GDM1 (cell line): ENCODE results near the gene DDX10.
A peak's percentile ranks its signal among the peaks of the same experiment; 100 is the strongest.
"Not testable (repeated sequence)": the region's sequence is repeated elsewhere in the genome, so short reads cannot be mapped to it uniquely, and the experiment has no call there.

Experiments
- DNase-seq: peaks from one replicate; lab custom pipeline; 2025; lab: John Stamatoyannopoulos, UW

Gene DDX10

DNA sequence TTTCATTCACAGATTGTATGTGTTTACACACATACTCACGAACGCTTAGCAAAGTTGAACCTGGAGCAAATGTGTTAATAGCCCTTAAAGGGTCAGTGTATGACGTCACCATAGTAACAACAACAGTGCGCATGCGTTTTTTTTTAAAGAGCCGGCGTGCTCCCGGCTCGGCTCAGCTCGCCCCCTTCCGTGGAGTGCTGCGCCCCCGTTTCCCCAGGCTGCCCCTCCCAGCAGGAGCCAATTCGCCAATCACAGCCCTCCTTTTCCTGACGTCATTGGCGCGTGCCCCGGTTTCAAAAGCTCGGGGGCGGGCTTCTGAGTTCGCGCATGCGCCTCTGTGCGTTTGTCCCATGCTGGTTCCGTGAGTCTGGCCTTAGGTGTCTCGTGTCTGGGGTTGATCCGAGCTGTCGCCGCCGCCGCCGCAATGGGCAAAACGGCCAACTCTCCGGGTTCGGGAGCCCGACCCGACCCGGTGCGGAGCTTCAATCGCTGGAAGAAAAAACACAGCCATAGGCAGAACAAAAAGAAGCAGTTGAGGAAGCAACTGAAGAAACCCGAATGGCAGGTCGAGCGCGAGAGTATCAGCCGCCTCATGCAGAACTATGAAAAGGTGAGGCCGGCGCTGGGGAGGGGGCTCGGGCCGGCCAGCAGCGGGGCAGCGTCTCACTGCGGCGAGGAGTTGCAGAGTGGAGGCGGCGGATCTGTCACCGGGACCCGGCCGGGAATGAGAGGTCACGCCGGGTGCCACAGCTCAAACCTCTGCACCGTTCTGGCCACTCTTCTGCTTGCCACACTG is at the start of gene DDX10:
Gene DDX10, plus strand, starts transcription at position 340 of the 796 bp plus-strand sequence. Its CDS starts 85 bp downstream, at position 425.
- DNase-seq, result peak; percentile 96

DNA sequence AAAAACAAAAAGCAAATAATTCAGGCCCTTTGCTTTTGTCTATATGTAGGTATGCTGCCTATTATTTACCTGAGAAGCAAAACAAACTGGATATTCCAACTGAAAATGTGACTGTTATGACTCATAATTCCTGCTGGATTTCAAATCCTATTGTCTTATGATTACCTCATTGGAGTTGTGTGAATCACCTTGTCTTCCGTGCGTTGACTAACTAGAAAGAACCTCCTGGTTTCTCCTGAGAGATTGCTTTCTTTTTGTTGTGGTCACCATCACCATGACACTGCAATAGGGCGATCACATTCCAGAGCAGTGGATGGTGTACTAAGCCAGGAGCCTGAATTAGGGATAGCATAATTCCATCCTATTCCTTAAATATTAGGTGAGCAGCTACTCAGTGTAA is 48.3 kb upstream of the DDX10 start:
- DNase-seq, result no peak

DNA sequence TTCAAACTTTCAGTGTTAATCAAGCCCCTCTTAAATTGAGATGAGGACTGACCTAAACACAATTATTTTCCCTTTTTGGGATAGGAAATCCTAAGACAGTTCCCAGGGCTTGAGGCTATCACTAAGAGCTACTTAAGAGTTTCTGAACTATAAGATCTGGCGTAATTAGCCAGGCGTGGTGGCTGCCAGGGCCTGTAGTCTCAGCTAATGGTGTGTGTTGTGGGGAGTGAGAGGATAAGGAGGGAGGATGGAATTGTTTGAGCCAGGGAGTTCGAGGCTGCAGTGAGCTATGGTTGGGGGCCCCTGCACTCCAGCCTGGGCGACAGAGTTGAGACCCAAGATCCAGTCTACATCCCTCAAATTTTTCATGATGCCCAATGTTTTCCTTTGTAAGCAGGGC is 47.8 kb upstream of the DDX10 start:
- no peak for DNase-seq

DNA sequence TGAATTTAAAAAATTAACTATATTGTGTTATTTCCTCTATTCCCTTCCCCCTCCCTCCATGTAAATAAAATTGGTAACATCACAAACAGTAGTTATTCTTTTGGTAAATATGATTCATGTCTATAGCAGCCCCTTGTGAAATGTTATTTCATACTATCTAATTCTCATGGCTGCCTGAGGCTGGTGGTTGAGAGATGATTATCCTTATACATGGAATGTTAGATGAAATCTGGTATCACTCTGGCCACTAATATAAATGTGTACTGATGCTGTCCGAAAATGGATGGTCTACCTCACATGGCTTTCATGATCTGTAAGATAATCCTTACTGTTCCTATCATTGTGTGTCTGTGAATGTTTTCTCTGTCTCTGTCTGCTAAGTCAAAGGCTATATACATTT is 46.3 kb upstream of the DDX10 start:
- DNase-seq, result no peak

DNA sequence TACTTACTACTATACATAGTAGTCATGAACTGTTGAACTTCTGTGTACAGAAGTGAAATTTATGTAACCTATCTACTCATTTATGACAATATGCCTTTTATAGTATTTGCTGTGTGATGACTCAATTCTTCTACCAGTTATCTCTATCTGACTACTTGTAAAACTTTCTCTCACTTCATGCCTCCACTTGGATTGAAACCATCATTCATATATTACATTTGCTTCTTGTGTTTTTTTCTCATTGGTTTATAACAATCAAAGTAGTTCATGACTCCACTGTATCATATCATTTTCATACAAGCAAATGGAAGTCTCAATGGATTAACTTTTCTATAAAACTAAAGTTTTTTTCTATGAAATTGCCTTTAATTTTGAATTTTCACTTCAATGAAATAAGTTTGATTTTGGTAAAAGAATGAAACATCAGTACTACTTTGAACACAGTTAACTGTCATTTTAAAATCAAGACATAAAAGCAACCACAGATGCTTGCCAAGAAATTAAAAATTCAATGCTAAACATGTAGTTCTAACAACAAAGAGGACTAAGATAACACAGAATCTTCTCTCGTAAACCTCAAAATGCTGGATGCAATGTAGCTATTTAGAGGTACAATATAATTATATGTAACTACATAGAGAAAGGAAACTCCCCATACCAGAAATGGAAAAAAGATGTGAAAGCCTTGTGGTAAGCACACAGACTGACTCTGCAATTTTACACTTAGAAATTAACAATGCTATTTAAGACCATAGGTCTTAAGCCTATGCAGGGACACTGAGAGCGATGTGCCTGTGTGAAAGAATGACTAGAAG is 43.7 kb upstream of the DDX10 start:
- DNase-seq, result no peak

DNA sequence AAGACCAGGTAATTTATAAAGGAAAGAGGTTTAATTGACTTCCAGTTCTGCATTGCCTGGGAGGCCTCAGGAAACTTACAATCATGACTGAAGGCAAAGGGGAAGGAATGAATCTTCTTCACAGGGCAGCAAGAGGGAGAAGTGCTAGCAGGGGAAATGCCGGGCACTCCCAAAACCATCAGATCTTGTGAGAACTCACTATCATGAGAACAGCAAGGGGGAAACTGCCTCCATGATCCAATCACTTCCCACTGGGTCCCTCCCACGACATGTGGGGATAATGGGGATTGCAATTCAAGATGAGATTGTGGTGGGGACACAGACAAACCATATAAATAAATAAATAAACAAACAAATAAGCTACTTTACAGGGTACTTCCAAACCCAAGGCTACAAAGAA is 42.5 kb upstream of the DDX10 start:
- DNase-seq, result no peak

DNA sequence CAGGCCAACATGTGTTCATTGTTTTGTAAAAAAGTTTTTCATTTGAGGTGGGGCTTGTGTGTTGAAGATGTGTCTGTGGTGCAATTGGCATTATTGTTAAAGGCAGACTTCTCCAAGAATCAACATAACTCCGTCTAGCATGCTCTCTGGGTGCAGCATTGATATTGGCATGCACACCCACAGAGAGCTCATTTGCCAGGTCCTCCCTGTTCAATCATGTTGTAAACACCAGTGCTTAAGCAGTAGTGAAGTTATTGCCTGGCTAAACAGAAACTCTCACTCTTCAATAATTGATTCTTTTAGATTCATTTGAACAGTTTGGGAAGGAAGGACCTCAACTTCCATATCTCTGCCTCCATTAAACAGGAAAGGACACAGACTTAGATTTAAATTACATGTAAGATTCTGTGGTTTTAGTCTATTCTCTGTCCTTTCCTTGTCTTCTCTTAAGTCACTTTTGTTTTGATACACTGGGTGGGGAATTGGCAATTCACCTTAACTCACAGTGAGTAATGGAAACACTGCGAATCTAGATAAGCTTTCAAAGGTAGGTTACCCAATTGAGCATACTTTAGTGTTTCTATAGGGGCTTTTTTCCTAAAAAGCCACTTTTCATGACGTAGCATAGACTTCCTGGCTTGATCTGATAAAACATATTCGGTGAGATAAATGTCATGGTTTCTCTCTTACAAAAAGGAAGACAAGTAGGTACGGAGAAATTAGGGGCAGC is 40.5 kb upstream of the DDX10 start:
- DNase-seq, result no peak

DNA sequence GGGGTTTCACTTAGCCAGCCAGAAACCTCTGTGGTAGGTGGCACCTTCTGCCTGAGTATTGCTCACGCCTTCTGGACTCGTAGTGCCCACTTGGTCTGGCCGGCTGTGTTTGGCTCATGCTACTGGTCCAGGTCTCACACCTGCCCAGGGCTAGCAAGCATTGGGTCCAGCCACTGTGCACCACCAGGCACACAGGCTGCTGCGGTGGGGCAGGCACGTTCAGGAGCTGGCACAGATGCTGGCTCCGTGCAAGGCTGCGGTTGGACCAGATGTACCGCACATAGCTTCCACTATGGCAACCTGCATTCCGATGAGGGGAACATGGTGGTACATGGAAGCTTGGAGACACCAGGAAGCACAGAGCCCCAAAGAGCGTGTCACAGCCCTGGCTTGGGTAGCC is 36.5 kb upstream of the DDX10 start:
- no peak for DNase-seq

DNA sequence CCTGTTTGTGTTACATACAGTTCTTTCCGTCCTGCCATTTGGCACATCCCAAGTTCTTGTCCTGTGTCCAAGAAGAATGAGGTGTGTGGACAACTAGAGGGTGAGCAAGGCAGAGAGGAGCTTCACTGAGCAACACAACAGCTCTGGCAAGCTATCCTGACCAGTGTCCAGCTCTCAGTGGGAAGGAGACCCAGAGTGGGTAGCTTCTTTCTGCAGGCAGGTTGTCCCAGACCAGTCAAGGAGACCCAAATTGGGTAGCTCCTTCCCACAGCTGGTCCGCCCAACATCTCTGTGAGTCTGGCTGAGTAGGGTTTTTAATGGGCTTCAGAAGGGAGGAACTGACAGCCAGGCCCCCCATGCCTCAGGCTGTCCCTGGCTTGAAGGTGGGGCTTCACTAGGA is 36.1 kb upstream of the DDX10 start:
- DNase-seq, result no peak

DNA sequence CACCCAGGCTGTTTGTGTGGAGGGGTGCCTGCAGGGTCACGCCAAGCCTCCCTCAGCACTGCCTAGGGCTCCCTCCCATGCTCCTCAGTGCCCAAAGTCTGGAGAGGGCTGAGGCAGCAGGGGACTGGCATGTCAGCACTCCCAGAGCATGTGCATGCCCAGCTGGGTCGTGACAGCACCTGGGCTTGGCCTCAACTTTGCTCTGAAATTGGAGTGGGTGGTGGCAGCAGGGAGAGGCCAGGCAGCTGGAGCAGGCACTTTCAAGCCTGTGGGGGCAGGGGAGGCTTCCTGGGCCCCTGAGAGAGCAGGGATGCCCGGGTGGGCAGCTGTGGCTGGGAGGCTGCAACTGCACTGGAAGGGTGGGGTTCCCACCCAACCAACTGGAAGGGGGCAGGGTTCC is 35.6 kb upstream of the DDX10 start:
- DNase-seq, result no peak

DNA sequence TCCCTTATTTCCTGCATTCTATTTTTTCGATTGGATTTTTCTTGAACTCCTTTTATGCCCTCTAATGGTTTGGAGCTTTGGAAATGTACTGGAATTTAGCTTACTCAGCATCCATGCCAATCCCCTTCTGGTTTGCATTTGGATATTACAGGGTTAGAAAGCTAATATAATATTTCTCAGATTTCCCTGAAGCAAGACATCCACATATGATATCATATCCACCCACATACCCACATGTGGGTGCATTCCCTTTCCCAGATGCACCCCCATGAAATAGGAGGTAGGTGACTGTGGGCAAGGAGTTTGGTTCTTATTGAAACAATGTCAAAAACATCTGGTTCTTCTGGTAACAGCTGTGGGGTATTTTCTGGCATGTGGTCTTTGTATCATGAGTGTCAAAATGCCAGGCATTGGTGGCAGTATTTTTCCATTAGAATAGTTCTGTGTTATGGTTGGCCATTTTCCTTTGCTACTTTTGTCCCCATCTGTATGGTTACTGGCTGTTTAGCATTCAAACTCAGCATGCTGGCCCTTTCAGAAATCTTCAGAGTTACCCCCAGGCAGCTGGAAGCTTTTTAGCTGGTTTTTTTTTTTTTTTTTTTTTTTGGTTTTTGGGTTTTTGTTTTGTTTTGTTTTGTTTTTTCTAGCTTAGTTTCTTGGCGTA is 32.7 kb upstream of the DDX10 start:
- no peak for DNase-seq

DNA sequence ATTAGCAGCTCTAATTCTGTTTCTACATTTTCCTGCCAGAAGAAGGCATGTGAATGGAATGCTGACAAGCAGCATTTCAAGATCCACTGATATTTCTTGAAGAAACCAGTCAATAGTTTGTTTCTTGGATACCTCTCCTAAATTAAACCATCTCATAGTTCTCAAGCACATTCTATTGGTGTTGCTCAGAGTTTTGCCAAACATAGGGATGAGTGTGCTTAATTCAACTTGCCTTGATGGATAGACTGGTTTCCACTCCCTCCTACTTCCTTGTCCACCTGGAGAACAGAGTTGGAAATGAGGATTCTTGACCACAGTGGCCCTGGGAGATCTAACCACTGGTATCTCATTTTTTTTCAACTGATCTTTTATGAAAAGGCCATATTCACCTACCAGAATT is 29.8 kb upstream of the DDX10 start:
- DNase-seq, result no peak

DNA sequence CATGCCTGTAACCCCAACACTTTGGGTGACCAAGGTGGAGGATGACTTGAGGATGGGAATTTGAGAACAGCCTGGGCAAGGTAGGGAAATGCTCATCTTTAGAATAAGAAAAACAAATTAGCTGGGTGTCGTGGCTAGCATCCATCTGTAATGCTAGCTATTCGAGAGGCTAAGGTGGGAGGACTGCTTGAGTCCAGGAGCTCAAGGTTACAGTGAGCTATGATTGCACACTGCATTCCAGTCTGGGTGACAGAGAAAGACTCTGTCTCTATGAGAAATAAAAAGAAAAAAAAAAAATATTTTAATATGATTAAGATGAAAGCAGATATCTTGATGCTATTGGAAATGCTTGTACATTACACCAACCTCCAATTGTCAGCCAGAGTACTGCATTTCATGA is 28.6 kb upstream of the DDX10 start:
- DNase-seq, result no peak

DNA sequence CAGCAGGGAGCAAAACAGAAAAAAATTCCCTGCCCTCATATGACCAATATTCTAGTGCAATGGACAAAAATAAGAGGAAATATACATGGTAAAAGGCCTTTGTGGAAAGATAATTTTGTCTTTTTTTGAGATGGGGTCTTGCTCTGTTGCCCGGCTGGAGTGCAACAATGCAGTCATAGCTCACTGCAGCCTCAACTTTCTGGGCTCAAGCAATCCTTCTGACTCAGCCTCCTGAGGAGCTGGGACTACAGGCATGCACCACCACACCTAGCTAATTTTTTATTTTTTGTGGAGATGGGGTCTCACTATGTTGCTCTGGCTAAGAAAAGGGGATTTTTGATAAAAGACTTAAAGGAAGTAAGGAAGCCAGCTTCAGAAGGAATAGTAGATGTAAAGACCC is 25.7 kb upstream of the DDX10 start:
- DNase-seq, result no peak

DNA sequence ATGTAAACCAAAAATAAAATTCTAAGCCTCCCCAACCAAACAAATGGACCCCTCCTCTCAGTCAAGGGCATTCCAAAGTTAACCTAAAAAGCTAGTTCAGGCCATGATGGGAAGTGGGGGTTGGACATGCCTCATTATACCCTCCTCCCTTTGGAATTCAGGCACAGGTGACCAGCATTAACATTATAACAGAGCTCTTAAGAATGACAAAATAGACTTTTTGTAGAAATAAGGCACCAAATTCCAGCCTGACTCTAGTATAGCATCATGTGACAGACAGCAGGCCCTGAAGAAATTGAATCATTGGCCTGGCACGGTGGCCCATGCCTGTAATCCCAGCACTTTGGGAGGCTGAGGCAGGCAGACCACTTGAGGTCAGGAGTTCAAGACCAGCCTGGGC is 23.1 kb upstream of the DDX10 start:
- DNase-seq, result not testable (repeated sequence)

DNA sequence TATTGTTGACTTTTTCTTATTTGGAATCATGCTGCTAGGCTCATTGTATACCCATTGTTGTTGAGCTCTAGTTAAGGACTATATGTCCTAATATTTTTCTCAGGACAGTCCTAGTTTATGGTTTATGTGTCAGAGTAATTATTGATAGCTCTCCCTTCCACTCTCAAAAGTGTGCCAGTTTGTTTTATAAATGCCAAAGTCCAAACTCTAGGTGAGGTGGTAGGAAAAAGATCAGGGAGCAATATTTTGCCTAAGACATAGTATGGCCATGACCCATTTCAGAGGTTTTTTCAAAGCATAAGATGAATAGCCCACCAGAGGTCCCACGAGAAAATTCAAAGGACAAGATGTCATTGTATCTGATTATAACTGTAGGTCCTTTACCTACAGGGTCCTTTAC is 20.9 kb upstream of the DDX10 start:
- DNase-seq, result no peak

DNA sequence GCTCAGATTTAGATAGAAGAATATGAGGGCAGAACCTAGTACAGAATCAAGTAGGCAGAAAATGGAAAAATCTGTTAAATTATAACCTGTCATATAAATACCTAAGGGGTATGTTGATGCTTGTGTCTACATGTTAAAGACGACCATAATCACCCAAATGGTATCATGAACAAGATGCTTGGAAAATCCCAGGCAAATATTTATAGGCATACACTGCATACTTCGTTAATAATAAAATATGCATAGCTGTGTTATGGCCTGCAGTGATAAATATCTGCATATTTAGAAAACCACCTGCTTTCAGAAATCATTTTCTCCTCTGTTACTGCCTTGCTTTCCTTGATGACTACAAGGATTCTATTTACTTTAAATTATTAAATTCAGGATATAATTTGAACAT is 18.9 kb upstream of the DDX10 start:
- DNase-seq, result no peak

DNA sequence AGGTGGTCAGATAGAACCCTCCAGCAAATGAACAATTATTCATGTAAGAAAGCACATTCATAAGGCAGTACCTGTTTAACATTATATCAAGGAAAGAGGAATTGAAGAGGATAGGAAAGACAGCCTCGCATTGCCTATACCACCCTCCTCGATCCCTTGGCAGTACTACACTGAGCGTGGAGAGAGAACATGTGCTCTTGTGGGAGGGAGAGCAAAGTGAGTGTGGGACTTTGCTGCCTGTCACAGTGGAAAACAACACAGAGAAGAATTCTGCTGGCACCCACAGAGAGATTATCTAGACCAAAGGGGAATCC is 17.5 kb upstream of the DDX10 start:
- no peak for DNase-seq

DNA sequence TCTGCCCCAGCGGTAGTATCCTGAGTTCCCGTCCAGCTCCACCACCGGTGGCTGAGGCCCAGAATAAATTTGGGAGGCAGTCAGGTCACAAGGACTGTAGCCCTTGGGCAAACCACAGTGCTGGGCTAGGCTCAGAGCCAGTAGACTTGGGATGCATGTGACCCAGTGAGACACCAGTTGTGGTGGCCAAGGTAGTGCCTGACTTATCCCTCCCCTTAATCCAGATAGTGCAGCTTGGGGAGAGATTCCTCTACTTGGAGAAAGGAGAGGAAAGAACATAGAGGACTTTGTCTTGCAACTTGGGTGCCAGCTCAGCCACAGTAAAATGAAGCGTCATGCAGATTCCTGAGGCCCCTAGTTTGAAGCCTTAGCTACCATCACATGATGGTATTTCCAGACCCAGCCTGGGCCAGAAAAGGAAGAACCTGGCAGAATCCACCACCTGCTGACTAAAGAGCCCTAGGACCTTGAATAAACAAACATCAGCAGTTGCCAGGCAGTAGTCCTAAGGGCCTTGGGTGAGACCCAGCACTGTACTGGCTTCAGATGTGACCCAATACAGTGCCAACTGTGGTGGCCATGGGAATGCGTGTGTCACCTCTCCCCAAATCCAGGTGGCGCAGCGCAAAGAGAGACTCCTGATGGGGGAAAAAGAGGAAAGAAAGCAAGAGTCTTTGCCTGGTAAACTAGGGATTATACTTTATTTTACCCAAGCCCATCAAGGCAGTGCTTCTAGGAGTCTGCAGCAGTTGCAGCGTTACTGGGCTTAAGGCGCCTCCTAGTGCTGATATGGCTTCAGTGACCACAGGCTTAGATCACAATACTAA is 17.0 kb upstream of the DDX10 start:
- peak; percentile 58 for DNase-seq

DNA sequence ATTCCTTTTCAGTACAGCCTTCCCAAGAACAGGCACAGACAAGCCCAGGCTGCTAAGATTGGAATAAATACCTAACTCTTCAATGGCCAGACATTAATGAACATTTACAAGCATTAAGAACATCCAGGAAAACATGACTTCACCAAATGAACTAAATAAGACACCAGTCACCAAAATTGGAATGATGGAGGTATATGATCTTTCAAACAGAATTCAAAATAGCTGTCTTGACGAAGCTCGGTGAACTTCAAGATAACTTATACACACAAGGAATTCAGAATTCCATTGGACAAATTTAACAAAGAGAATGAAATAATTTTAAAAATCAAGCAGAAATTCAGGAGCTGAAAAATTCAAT is 16.4 kb upstream of the DDX10 start:
- DNase-seq, result no peak

DNA sequence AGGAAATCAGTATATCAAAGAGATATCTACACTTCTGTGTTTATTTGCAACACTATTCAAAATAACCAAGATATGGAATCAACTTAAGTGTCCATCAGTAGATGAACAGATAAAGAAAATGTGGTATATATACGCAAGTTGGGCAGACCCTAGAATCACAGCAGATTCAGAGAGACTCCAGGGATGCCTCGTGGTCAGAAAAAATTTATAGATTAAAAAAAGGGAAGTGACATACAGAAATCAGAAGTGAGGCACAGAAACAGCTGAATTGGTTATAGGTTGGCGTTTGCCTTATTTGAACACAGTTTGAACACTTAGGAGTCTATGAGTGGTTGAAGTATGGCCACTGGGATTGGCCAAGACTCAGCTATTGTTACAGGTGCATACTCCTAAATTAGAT is 10.8 kb upstream of the DDX10 start:
- not testable (repeated sequence) for DNase-seq
